PC-9 (cell line): ENCODE data around the gene TLCD3B.

Experiments used
- EZH2 ChIP-seq: fragments of 200-600 bp; sonication (generic); IDR thresholded peaks from 2 replicates; pipeline ENCODE4 v1.8.0; 2017; ENCODE audit warnings: antibody characterized with exemption, low read depth
- TF ChIP-seq, protein P1 (sequence below): fragments of 200-600 bp; sonication (generic); conservative IDR thresholded peaks from 2 replicates; pipeline ENCODE4 v1.6.1; 2017; ENCODE audit warnings: mixed run types, antibody characterized with exemption, mild to moderate bottlenecking, moderate library complexity

GRCh38 chr16:30070490-30070889 lies 39.4 kb upstream of the TLCD3B start:
- no peak for TF ChIP-seq EZH2
- TF ChIP-seq, protein P1, sequence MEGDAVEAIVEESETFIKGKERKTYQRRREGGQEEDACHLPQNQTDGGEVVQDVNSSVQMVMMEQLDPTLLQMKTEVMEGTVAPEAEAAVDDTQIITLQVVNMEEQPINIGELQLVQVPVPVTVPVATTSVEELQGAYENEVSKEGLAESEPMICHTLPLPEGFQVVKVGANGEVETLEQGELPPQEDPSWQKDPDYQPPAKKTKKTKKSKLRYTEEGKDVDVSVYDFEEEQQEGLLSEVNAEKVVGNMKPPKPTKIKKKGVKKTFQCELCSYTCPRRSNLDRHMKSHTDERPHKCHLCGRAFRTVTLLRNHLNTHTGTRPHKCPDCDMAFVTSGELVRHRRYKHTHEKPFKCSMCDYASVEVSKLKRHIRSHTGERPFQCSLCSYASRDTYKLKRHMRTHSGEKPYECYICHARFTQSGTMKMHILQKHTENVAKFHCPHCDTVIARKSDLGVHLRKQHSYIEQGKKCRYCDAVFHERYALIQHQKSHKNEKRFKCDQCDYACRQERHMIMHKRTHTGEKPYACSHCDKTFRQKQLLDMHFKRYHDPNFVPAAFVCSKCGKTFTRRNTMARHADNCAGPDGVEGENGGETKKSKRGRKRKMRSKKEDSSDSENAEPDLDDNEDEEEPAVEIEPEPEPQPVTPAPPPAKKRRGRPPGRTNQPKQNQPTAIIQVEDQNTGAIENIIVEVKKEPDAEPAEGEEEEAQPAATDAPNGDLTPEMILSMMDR = no peak
